ENCODE data around the gene TMUB1. TPM values are rescaled to one million over a fixed set of nuclear protein-coding genes. Genes with fewer than 3 reads are reported as not detected.
A peak's percentile ranks its signal among the peaks of the same experiment; 100 is the strongest.

TMUB1 gene
- total and polyA plus RNA-seq, 4 experiments from 2014 or later, result 42.6 to 66.7 (median 48.8) TPM

DNA sequence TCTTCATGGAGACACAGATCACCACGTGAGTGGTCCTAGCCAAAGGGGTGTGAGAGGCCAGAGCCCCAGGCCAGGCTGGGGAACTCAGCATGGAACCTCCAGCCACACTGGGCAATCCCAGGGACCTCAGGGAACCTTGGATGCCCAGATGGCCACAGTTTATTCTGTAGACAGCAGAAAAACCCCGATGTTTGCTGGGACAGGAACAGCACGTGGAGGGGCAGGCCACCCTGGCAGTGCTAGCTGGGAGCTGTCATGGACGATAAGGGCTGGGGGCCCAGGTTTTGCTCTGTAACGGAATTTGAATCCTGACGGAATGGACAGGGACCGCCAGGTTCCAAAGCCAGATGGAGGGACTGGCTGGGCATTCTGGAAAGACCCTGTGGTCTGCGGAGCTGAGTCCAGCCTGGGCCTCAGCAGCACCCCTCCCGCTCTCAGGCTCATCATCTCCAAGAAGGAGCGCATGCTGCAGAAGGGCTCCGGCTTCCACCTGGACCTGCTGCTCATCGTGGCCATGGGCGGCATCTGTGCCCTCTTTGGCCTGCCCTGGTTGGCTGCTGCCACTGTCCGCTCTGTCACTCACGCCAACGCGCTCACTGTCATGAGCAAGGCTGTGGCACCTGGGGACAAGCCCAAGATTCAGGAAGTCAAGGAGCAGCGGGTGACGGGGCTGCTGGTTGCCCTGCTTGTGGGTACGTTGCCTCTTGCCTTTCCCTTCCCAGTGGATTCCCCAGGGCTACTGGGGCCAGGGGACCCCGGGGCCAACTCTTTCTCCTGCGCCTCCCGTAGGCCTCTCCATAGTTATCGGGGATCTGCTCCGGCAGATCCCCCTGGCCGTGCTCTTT, 8.3 kb downstream of the TMUB1 start:
- Histone ChIP-seq H3K27ac (ENCODE audit: low read depth, low read length) (no peak overlapping the region), H3K27me3 (ENCODE audit: insufficient read depth, low read length) (no peaks in the 10 kb centered on the region), H3K36me3 (ENCODE audit: insufficient read depth, low read length) (peaks cover 19% of the 10 kb centered on the region), H3K4me3 (ENCODE audit: low read length in 2 of 2) (no peak overlapping the region), H3K9me3 (ENCODE audit: control insufficient read depth in 1 of 2, low read length in 2 of 2) (no peaks in the 10 kb centered on the region), H3K4me1 (ENCODE audit: insufficient read depth, low read length) (peaks cover 17% of the 10 kb centered on the region)
- Mint-ChIP-seq H3K9me3 (no peaks in the 10 kb centered on the region), H3K27me3 (no peaks in the 10 kb centered on the region), H3K27ac (peak overlapping the region in 1 of 7 donors; percentile 48), H3K36me3 (peaks cover 0 to 26% of the 10 kb centered on the region in 2 donors), H3K4me1 (peaks cover 8 to 21% (median 12%) of the 10 kb centered on the region in 4 donors), H3K4me3 (no peak overlapping the region)
- DNase-seq, result peak in 1 of 5 donors; percentile 7
- intact Hi-C loops (cut with micrococcal nuclease), result no loop called here
- CTCF ChIA-PET (ENCODE audit: partially characterized antibody), result no interaction called here
- POLR2A ChIA-PET (ENCODE audit: partially characterized antibody), result interaction anchor here (1.0 to 2.9 kb wide), 3 partner anchors 10 to 64 kb away, joined by 3 to 14 read pairs (median 5); partner anchors contain the start of gene SLC4A2

GRCh38 chr7:151073990-151074389, 9.3 kb downstream of the TMUB1 start:
- Mint-ChIP-seq H3K27ac (peak overlapping the region in 1 of 7 donors; percentile 30), H3K27me3 (no peaks in the 10 kb centered on the region), H3K4me1 (peaks cover 1 to 10% (median 6%) of the 10 kb centered on the region in 4 donors), H3K9me3 (no peaks in the 10 kb centered on the region), H3K4me3 (no peak overlapping the region), H3K36me3 (peaks cover 5 to 34% of the 10 kb centered on the region in 2 donors)
- Histone ChIP-seq H3K4me1 (ENCODE audit: insufficient read depth, low read length) (peaks cover 6% of the 10 kb centered on the region), H3K4me3 (ENCODE audit: low read length in 2 of 2) (no peak overlapping the region), H3K9me3 (ENCODE audit: control insufficient read depth in 1 of 2, low read length in 2 of 2) (no peaks in the 10 kb centered on the region), H3K36me3 (ENCODE audit: insufficient read depth, low read length) (peaks cover 15% of the 10 kb centered on the region), H3K27me3 (ENCODE audit: insufficient read depth, low read length) (no peaks in the 10 kb centered on the region), H3K27ac (ENCODE audit: low read depth, low read length) (no peak overlapping the region)
- intact Hi-C loops (cut with micrococcal nuclease), result no loop called here
- ChIA-PET CTCF (ENCODE audit: partially characterized antibody) (interaction anchor here (1.0 to 1.1 kb wide), 2 partner anchors 46 to 196 kb away, joined by 3 read pairs; partner anchors contain the start of gene ABCB8), POLR2A (ENCODE audit: partially characterized antibody) (no interaction called here)
- DNase-seq, result peak in 1 of 5 donors; percentile 2

DNA sequence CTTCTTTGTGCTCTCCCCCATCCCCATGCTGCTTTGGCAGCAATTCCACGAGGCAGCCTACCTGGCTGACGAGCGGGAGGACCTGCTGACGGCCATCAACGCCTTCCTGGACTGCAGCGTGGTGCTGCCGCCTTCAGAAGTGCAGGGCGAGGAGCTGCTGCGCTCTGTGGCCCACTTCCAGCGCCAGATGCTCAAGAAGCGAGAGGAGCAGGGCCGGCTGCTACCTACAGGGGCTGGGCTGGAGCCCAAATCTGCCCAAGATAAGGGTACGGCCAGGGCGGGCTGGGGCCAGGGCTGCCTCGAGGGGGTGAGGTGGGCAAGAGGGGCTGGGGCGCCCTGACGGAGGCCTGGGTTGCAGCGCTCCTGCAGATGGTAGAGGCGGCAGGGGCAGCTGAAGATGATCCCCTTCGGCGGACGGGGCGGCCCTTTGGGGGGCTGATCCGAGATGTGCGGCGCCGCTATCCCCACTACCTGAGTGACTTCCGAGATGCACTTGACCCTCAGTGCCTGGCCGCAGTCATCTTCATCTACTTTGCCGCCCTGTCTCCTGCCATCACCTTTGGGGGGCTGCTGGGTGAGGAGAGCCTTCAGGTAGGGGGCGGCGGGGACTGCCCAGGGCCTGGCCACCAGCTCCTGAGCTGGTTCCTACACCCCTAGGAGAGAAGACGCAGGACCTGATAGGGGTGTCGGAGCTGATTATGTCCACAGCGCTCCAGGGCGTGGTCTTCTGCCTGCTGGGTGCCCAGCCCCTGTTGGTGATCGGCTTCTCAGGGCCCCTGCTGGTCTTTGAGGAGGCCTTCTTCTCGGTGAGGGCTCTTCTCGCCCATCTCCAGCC, 12.0 kb downstream of the TMUB1 start:
- Histone ChIP-seq H3K27ac (ENCODE audit: low read depth, low read length) (no peak overlapping the region), H3K9me3 (ENCODE audit: control insufficient read depth in 1 of 2, low read length in 2 of 2) (no peaks in the 10 kb centered on the region), H3K4me1 (ENCODE audit: insufficient read depth, low read length) (no peaks in the 10 kb centered on the region), H3K36me3 (ENCODE audit: insufficient read depth, low read length) (peaks cover 31% of the 10 kb centered on the region), H3K27me3 (ENCODE audit: insufficient read depth, low read length) (no peaks in the 10 kb centered on the region), H3K4me3 (ENCODE audit: low read length in 2 of 2) (no peak overlapping the region)
- DNase-seq, result peak in 1 of 5 donors; percentile 33
- H3K9me3 Mint-ChIP-seq, result no peaks in the 10 kb centered on the region
- H3K27me3 Mint-ChIP-seq, result no peaks in the 10 kb centered on the region
- ChIA-PET CTCF (ENCODE audit: partially characterized antibody) (no interaction called here), POLR2A (ENCODE audit: partially characterized antibody) (interaction anchor here (1.0 kb wide), 1 partner anchor 43 kb away, joined by 3 read pairs; the partner anchor contains the start of gene ABCB8)
- intact Hi-C loops (cut with micrococcal nuclease), result no loop called here
- H3K4me1 Mint-ChIP-seq, result no peaks in the 10 kb centered on the region
- H3K36me3 Mint-ChIP-seq, result peaks cover 11 to 45% of the 10 kb centered on the region in 2 donors
- H3K27ac Mint-ChIP-seq, result no peak overlapping the region
- no peak overlapping the region for H3K4me3 Mint-ChIP-seq

DNA sequence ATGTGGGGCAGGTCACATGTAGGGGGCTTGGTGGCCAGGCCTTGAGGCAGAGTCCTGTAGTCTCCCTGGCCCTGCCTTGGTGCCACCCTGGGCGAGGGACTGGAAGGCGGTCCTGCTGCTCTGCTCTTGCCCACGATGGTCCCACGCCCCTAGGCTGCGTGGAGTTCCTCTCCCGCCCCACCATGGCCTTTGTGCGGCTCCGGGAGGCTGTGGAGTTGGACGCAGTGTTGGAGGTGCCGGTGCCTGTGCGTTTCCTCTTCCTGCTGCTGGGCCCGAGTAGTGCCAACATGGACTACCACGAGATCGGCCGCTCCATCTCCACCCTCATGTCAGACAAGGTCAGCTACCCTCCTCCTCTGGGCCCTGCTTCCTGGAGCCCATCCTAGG, 12.7 kb downstream of the TMUB1 start:
- no peak overlapping the region for H3K4me3 Mint-ChIP-seq
- no peaks in the 10 kb centered on the region for H3K4me1 ChIP-seq (ENCODE audit: insufficient read depth, low read length)
- peak overlapping the region in 2 of 7 donors; percentile 31 to 65 for H3K27ac Mint-ChIP-seq
- ChIA-PET POLR2A (ENCODE audit: partially characterized antibody) (interaction anchor here (1.0 kb wide), 1 partner anchor 42 kb away, joined by 3 read pairs; the partner anchor contains the start of gene ABCB8), CTCF (ENCODE audit: partially characterized antibody) (no interaction called here)
- intact Hi-C loops (cut with micrococcal nuclease), result no loop called here
- no peaks in the 10 kb centered on the region for H3K27me3 ChIP-seq (ENCODE audit: insufficient read depth, low read length)
- H3K4me3 ChIP-seq (ENCODE audit: low read length in 2 of 2), result no peak overlapping the region
- no peak overlapping the region for H3K27ac ChIP-seq (ENCODE audit: low read depth, low read length)
- no peaks in the 10 kb centered on the region for H3K27me3 Mint-ChIP-seq
- DNase-seq, result peak in 1 of 5 donors; percentile 5
- no peaks in the 10 kb centered on the region for H3K9me3 ChIP-seq (ENCODE audit: control insufficient read depth in 1 of 2, low read length in 2 of 2)
- H3K9me3 Mint-ChIP-seq, result no peaks in the 10 kb centered on the region
- H3K4me1 Mint-ChIP-seq, result no peaks in the 10 kb centered on the region
- peaks cover 11 to 40% of the 10 kb centered on the region in 2 donors for H3K36me3 Mint-ChIP-seq
- H3K36me3 ChIP-seq (ENCODE audit: insufficient read depth, low read length), result peaks cover 34% of the 10 kb centered on the region

GRCh38 chr7:151069841-151070573, 13.3 kb downstream of the TMUB1 start:
- peak in 1 of 5 donors; percentile 24 for DNase-seq
- peaks cover 34% of the 10 kb centered on the region for H3K36me3 ChIP-seq (ENCODE audit: insufficient read depth, low read length)
- ChIA-PET CTCF (ENCODE audit: partially characterized antibody) (no interaction called here), POLR2A (ENCODE audit: partially characterized antibody) (interaction anchor here (1.0 kb wide), 1 partner anchor 42 kb away, joined by 3 read pairs; the partner anchor contains the start of gene ABCB8)
- no peaks in the 10 kb centered on the region for H3K9me3 Mint-ChIP-seq
- no peaks in the 10 kb centered on the region for H3K4me1 ChIP-seq (ENCODE audit: insufficient read depth, low read length)
- no peak overlapping the region for H3K4me3 ChIP-seq (ENCODE audit: low read length in 2 of 2)
- intact Hi-C loops (cut with micrococcal nuclease), result no loop called here
- H3K4me3 Mint-ChIP-seq, result no peak overlapping the region
- no peak overlapping the region for H3K27ac Mint-ChIP-seq
- no peaks in the 10 kb centered on the region for H3K27me3 Mint-ChIP-seq
- H3K27ac ChIP-seq (ENCODE audit: low read depth, low read length), result no peak overlapping the region
- no peaks in the 10 kb centered on the region for H3K9me3 ChIP-seq (ENCODE audit: control insufficient read depth in 1 of 2, low read length in 2 of 2)
- no peaks in the 10 kb centered on the region for H3K27me3 ChIP-seq (ENCODE audit: insufficient read depth, low read length)
- H3K36me3 Mint-ChIP-seq, result peaks cover 11 to 42% of the 10 kb centered on the region in 2 donors
- no peaks in the 10 kb centered on the region for H3K4me1 Mint-ChIP-seq

- CTCF ChIA-PET (ENCODE audit: partially characterized antibody), result interaction anchor here (0.6 to 1.2 kb wide), 6 partner anchors 17 to 299 kb away, joined by 3 to 5 read pairs (median 3); no protein-coding TSS in a partner anchor
- no peaks in the 10 kb centered on the region for H3K27me3 Mint-ChIP-seq
- peaks cover 11 to 50% of the 10 kb centered on the region in 2 donors for H3K36me3 Mint-ChIP-seq
Observed at GRCh38 chr7:151068069-151068773, 15.1 kb downstream of the TMUB1 start.

More at GRCh38 chr7:151068069-151068773, 15.1 kb downstream of the TMUB1 start:
- H3K4me1 Mint-ChIP-seq, result no peaks in the 10 kb centered on the region
- Histone ChIP-seq H3K36me3 (ENCODE audit: insufficient read depth, low read length) (peaks cover 39% of the 10 kb centered on the region), H3K9me3 (ENCODE audit: control insufficient read depth in 1 of 2, low read length in 2 of 2) (no peaks in the 10 kb centered on the region), H3K4me1 (ENCODE audit: insufficient read depth, low read length) (no peaks in the 10 kb centered on the region), H3K4me3 (ENCODE audit: low read length in 2 of 2) (no peak overlapping the region), H3K27ac (ENCODE audit: low read depth, low read length) (no peak overlapping the region), H3K27me3 (ENCODE audit: insufficient read depth, low read length) (no peaks in the 10 kb centered on the region)
- POLR2A ChIA-PET (ENCODE audit: partially characterized antibody), result interaction anchor here (0.6 to 1.4 kb wide), 3 partner anchors 12 to 80 kb away, joined by 3 to 4 read pairs (median 4); partner anchors contain the start of genes FASTK and TMUB1
- H3K27ac Mint-ChIP-seq, result peak overlapping the region in 1 of 7 donors; percentile 53
- no peak overlapping the region for H3K4me3 Mint-ChIP-seq
- H3K9me3 Mint-ChIP-seq, result no peaks in the 10 kb centered on the region
- intact Hi-C loops (cut with micrococcal nuclease), result no loop called here
- no peak for DNase-seq

All from CD4-positive, alpha-beta memory T cell (primary cell).